Coronary artery (tissue), 2 donors: ENCODE measurements around the gene ITGA1.

ENCODE experiments used
- DNase-seq: peaks from one replicate; pipeline ENCODE4 v3.0.0-alpha.2; 2017; ENCODE audit warnings: low spot score
- H3K27ac ChIP-seq, 2 donors: fragments of 200-600 bp; sonication (generic); one replicate each; pipeline ENCODE4 v1.5.1; 2016 to 2019
- H3K4me3 ChIP-seq: fragments of 200-600 bp; sonication (generic); 2 replicates; pipeline ENCODE4 v1.5.1; 2016; ENCODE audit warnings: mild to moderate bottlenecking, moderate library complexity
- CTCF ChIP-seq: fragments of 200-600 bp; sonication (generic); IDR thresholded peaks from one replicate; pipeline ENCODE4 v1.5.1; 2019; ENCODE audit warnings: antibody characterized with exemption

ITGA1 gene

GRCh38 chr5:52824827-52825226 is 37.1 kb downstream of the ITGA1 start:
- no peak overlapping the region for H3K4me3 ChIP-seq
- no peak for TF ChIP-seq CTCF
- DNase-seq = no peak
- H3K27ac ChIP-seq = no peak overlapping the region

DNA sequence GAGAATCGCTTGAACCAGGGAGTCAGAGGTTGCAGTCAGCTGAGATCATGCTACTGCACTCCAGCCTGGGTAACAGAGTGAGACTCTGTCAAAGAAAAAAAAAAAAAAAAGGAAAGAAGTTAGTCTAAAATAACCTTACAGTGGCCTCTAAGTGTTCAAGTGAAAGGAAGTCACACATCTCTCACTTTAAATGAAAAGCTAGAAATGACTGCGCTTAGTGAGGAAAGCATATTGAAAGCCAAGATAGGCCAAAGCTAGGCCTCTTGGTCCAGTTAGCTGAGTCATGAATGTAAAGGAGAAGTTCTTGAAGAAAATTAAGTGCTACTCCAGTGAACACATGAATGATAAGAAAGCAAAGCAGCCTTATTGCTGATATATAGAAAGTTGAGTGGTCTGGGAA is 38.1 kb downstream of the ITGA1 start:
- Histone ChIP-seq H3K27ac (no peak overlapping the region), H3K4me3 (no peak overlapping the region)
- DNase-seq = no peak
- no peak for TF ChIP-seq CTCF

- Histone ChIP-seq H3K4me3 (no peak overlapping the region), H3K27ac (no peak overlapping the region)
- TF ChIP-seq CTCF = no peak
- DNase-seq = no peak
These were observed 40.1 kb downstream of the ITGA1 start for GRCh38 chr5:52827815-52828214.

GRCh38 chr5:52829664-52830063 is 41.9 kb downstream of the ITGA1 start:
- no peak for TF ChIP-seq CTCF

DNA sequence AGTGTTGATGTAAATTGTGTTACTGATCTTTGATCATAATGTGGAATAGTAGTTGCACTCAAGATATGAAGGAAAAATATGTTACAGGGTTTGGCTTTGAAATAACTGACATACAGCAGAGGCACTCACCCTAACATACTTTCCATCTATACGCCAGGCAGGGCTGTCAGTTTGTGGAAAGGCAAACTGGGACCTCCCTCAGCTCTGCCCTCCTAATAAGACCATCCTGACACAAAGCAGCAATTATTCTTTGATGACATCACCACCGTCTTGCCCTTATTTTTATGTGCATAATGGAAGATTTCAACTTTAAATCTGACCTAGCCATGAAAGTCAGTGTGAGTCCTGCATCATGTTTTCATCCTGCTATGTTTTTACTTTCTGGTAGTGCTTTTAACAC is 42.9 kb downstream of the ITGA1 start:
- no peak overlapping the region for H3K4me3 ChIP-seq
- no peak for TF ChIP-seq CTCF
- DNase-seq = no peak
- H3K27ac ChIP-seq = peak overlapping the region; percentile 13 to 52

More at GRCh38 chr5:52829664-52830063, 41.9 kb downstream of the ITGA1 start:
- no peak for DNase-seq
- no peak overlapping the region for H3K4me3 ChIP-seq
- H3K27ac ChIP-seq = peak overlapping the region in 1 of 2 donors; percentile 3

DNA sequence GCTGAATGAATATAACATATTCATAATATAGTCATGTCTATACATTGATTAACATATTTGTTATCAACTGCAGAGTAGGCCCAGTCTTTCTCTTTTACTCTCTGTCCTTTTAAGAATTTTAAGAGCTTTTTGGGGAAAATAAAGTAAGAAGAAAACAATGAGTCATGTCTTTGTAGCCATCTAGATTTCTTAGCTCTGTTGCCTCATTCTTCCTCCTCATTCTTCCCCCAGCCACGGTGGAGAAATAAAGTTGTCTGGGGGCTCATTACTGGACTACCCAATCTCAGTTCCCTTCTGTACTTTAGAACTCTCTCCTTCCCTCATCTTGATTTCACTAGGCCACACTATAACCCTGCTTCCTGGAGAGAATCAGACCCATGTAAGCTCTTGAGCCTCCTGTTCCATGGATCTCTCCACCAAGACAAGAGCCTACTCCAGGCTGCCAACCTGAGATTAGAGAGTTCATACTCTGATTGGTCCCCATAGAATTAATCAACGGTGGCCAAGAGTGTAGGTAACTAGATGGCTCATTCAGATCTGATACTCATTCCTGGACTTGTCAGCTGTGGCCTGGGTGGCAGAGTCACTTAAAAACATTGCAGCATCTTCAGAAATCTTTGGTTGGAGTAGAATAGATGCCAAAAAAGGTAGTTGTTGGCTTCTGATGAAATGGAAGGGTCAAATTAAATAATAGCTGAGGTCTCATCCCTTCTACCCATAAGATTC is 44.2 kb downstream of the ITGA1 start:
- no peak for DNase-seq
- TF ChIP-seq CTCF = no peak
- H3K27ac ChIP-seq = peak overlapping the region in 1 of 2 donors; percentile 39
- H3K4me3 ChIP-seq = no peak overlapping the region

- no peak overlapping the region for H3K4me3 ChIP-seq
- TF ChIP-seq CTCF = no peak
- peak overlapping the region in 1 of 2 donors; percentile 44 for H3K27ac ChIP-seq
- DNase-seq = no peak
These were observed 46.6 kb downstream of the ITGA1 start for GRCh38 chr5:52834320-52834719.
